Spleen (tissue), 11 donors: ENCODE results near the gene PXMP2. TPM values are rescaled to one million over a fixed set of nuclear protein-coding genes. Genes with fewer than 3 reads are reported as not detected.

Experiments
- DNase-seq: peaks from one replicate; pipeline ENCODE4 v3.0.0-alpha.2; 2020
- H3K27ac ChIP-seq, 8 donors: fragments of 200-600 bp; sonication (generic) in 7 of 8; 1 replicate in 4 of 8; 2 replicates in 4 of 8; pipeline versions ENCODE4 v1.5.0 to v1.8.0; 2016 to 2021; ENCODE audit warnings: inconsistent platforms in 4 of 8, mild to moderate bottlenecking in 4 of 8, moderate library complexity in 1 of 8
- H3K27me3 ChIP-seq, 7 donors: fragments of 200-600 bp; sonication (generic) in 6 of 7; replicated peaks in 1 of 7; 1 replicate in 4 of 7; 2 replicates in 3 of 7; pipeline versions ENCODE4 v1.5.0 to v1.8.0; 2016 to 2021; ENCODE audit warnings: inconsistent platforms in 3 of 7, mild to moderate bottlenecking in 1 of 7
- H3K36me3 ChIP-seq, 6 donors: fragments of 200-600 bp; sonication (generic) in 5 of 6; 1 replicate in 4 of 6; 2 replicates in 2 of 6; pipeline versions ENCODE4 v1.5.0 to v1.8.0; 2016 to 2021; ENCODE audit warnings: inconsistent platforms in 2 of 6
- H3K4me1 ChIP-seq, 6 donors: fragments of 200-600 bp; sonication (generic) in 5 of 6; 1 replicate in 3 of 6; 2 replicates in 3 of 6; pipeline versions ENCODE4 v1.5.0 to v1.8.0; 2016 to 2021; ENCODE audit warnings: inconsistent platforms in 3 of 6
- H3K4me3 ChIP-seq, 8 donors: fragments of 200-600 bp; sonication (generic) in 7 of 8; 1 replicate in 4 of 8; 2 replicates in 4 of 8; pipeline versions ENCODE4 v1.5.0 to v1.8.0; 2016 to 2021; ENCODE audit warnings: inconsistent platforms in 4 of 8, mild to moderate bottlenecking in 4 of 8, moderate library complexity in 2 of 8
- H3K9me3 ChIP-seq, 8 donors: fragments of 200-600 bp; sonication (generic) in 7 of 8; 1 replicate in 4 of 8; 2 replicates in 4 of 8; pipeline versions ENCODE4 v1.5.0 to v1.8.0; 2016 to 2021; ENCODE audit warnings: inconsistent platforms in 4 of 8
- CTCF ChIP-seq, 11 experiments: fragments of 200-600 bp in 7 of 11; fragments of 450-650 bp in 4 of 11; sonication (generic) in 4 of 11; IDR thresholded peaks in 8 of 11; conservative IDR thresholded peaks in 3 of 11; 1 replicate in 7 of 11; 2 replicates in 4 of 11; pipeline versions ENCODE4 v1.4.0 to v1.8.0; 2016 to 2021; ENCODE audit warnings: antibody characterized with exemption in 11 of 11, inconsistent platforms in 4 of 11, mild to moderate bottlenecking in 1 of 11
- POLR2A ChIP-seq, 3 donors: fragments of 450-650 bp; IDR thresholded peaks; one replicate each; pipeline ENCODE4 v1.5.1; 2017; ENCODE audit warnings: antibody characterized with exemption in 3 of 3, mild to moderate bottlenecking in 1 of 3
- POLR2AphosphoS5 ChIP-seq, 3 donors: sonication (generic); formaldehyde crosslinking; IDR thresholded peaks; one replicate each; pipeline ENCODE4 v1.5.1; 2017; ENCODE audit warnings: antibody characterized with exemption in 3 of 3
- WGBS, 5 donors: extraction: QIAGEN DNeasy Blood & Tissue Kit in 3 of 5; methylation state at CpG; one replicate each; pipeline versions ENCODE4 v1.1.5 to v1.1.7; 2013 to 2018; 5-methylcytosine and 5-hydroxymethylcytosine counted together
- intact Hi-C: fragments of 100-400 bp; cut with DNase I; formaldehyde crosslinking; loops from one replicate; pipeline ENCODE4 v1.15.0; 2023; ENCODE audit warnings: low total_unique reads
- polyA plus RNA-seq, 3 donors: library from polyadenylated mRNA; stranded (reverse); fragments of 200-250 nt; gene quantifications; one replicate each; pipeline ENCODE4 v1.2.1, GENCODE V29; 2013
- total RNA-seq, 7 donors: library from RNA; depleted of rRNA in 3 of 7; stranded (reverse); fragments of >200 nt in 3 of 7; fragmentation: NEBNext Ultra II Directional in 4 of 7; extraction: Animal tissue kit (Norgen Biotek cat#: 25700) in 4 of 7; gene quantifications; one replicate each; pipeline versions ENCODE4 v1.1.0 to v1.2.1, GENCODE V29; 2016 to 2021
- donor health status: healthy with polysubstance abuse.
- donor health status: DM: no; HTN: no; CAD: no; lungs with moderate emphysema.
- donor health status: DM: no; HTN: no; CAD: no.
- donor health status: Bipolar disorder and iron deficiency.
- donor health status: healthy.
- donor health status: DM: no; HTN: no; CAD: no.
- donor health status: DM: yes; HTN: yes; CAD: no.

The PXMP2 gene
- total and polyA plus RNA-seq, 10 donors: 3.3 to 19.6 (median 9.7) TPM

- TF ChIP-seq POLR2A (IDR thresholded peaks at IDR 0.05) (no peak), CTCF (IDR thresholded peaks at IDR 0.05 in 8 of 11, conservative IDR thresholded peaks at IDR 0.05 in 3 of 11) (no peak), POLR2AphosphoS5 (IDR thresholded peaks at IDR 0.05) (no peak)
- intact Hi-C loops: no loop called here
- no peaks in the 10 kb centered on the region for H3K9me3 ChIP-seq
Measured at GRCh38 chr12:132660996-132661395, 26.4 kb upstream of the PXMP2 start.

DNA sequence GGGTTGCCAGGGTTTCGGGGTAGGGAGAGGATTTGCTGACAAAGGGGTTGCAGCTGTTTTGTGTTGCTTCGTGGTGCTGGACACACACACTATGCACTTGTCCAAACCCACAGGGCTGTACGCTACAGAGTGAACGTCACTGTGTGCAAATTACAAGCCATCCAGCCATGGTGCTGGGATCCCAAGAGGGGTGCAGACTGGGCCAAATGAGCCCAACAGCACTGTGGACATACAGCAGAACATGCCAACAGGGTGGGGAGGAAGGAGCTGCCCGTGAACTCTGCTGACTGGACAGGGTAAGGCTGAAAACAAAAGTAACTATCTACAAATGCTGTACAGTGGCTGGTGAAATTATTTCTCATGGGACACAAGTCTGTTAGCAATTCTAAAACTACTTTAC, 25.4 kb upstream of the PXMP2 start:
- Histone ChIP-seq H3K4me3 (peak overlapping the region in 2 of 8 donors; percentile 6 to 27), H3K36me3 (peaks cover 0 to 100% (median 70%) of the 10 kb centered on the region in 6 donors), H3K27me3 (no peaks in the 10 kb centered on the region), H3K27ac (peak overlapping the region in 5 of 8 donors; percentile 27 to 75 (median 68)), H3K9me3 (no peaks in the 10 kb centered on the region), H3K4me1 (peaks cover 0 to 81% (median 31%) of the 10 kb centered on the region in 6 donors)
- intact Hi-C loops: no loop called here
- 52 to 73% (median 54%) methylated on average over 5 of the region's 5 CpGs for WGBS, 5 donors
- TF ChIP-seq POLR2A (IDR thresholded peaks at IDR 0.05) (no peak), POLR2AphosphoS5 (IDR thresholded peaks at IDR 0.05) (peak in 2 of 3 donors; percentile 18 to 22), CTCF (IDR thresholded peaks at IDR 0.05 in 8 of 11, conservative IDR thresholded peaks at IDR 0.05 in 3 of 11) (no peak)
- DNase-seq: no peak

More at GRCh38 chr12:132660996-132661395, 26.4 kb upstream of the PXMP2 start:
- Histone ChIP-seq H3K36me3 (peaks cover 0 to 100% (median 69%) of the 10 kb centered on the region in 6 donors), H3K4me3 (no peak overlapping the region), H3K27ac (peak overlapping the region in 4 of 8 donors; percentile 27 to 75 (median 71)), H3K27me3 (no peaks in the 10 kb centered on the region), H3K4me1 (peaks cover 0 to 81% (median 31%) of the 10 kb centered on the region in 6 donors)
- WGBS, 5 donors: 64 to 73% (median 68%) methylated on average over 11 of the region's 11 CpGs
- DNase-seq: no peak

GRCh38 chr12:132662901-132663755, 24.3 kb upstream of the PXMP2 start:
- Histone ChIP-seq H3K36me3 (peaks cover 0 to 100% (median 70%) of the 10 kb centered on the region in 6 donors), H3K4me3 (peak overlapping the region in 1 of 8 donors; percentile 27), H3K27me3 (no peaks in the 10 kb centered on the region), H3K9me3 (no peaks in the 10 kb centered on the region), H3K4me1 (peaks cover 0 to 73% (median 31%) of the 10 kb centered on the region in 6 donors), H3K27ac (peak overlapping the region; percentile 20 to 75 (median 51))
- DNase-seq: no peak
- TF ChIP-seq POLR2A (IDR thresholded peaks at IDR 0.05): no peak
- no peak for TF ChIP-seq POLR2AphosphoS5 (IDR thresholded peaks at IDR 0.05)
- TF ChIP-seq CTCF (IDR thresholded peaks at IDR 0.05 in 8 of 11, conservative IDR thresholded peaks at IDR 0.05 in 3 of 11): no peak
- intact Hi-C loops: no loop called here
- 55 to 67% (median 56%) methylated on average over 29 of the region's 29 CpGs for WGBS, 5 donors
